Fibroblast of skin of left biceps (primary cell): ENCODE data around the gene STAMBPL1.

Experiments used
- DNase-seq, 2 experiments: peaks; one replicate each; pipeline ENCODE4 v3.0.0-alpha.2; 2013; ENCODE audit warnings: low read depth in 2 of 2

STAMBPL1 gene

GRCh38 chr10:88857831-88858230 lies 22.2 kb upstream of the STAMBPL1 start:
- DNase-seq: no peak

GRCh38 chr10:88858491-88858890 lies 21.6 kb upstream of the STAMBPL1 start:
- no peak for DNase-seq

- no peak for DNase-seq
Observed at GRCh38 chr10:88861036-88861435, 19.0 kb upstream of the STAMBPL1 start.

- DNase-seq: no peak
Observed at GRCh38 chr10:88865281-88865876, 14.7 kb upstream of the STAMBPL1 start.

- DNase-seq: no peak
Observed at GRCh38 chr10:88866454-88866853, 13.6 kb upstream of the STAMBPL1 start.

- no peak for DNase-seq
Observed at GRCh38 chr10:88870089-88870488, 10.0 kb upstream of the STAMBPL1 start.

- no peak for DNase-seq
Observed at GRCh38 chr10:88873757-88874156, 6.3 kb upstream of the STAMBPL1 start.

- no peak for DNase-seq
Observed at GRCh38 chr10:88874281-88874680, 5.8 kb upstream of the STAMBPL1 start.

- no peak for DNase-seq
Observed at GRCh38 chr10:88875081-88875480, 5.0 kb upstream of the STAMBPL1 start.

GRCh38 chr10:88877298-88877697 lies 2.7 kb upstream of the STAMBPL1 start:
- no peak for DNase-seq

GRCh38 chr10:88880282-88881076 lies 434 bp downstream of the STAMBPL1 start:
- no peak for DNase-seq

- no peak for DNase-seq
Observed at GRCh38 chr10:88881320-88881719, 1.3 kb downstream of the STAMBPL1 start.

- DNase-seq: no peak
Observed at GRCh38 chr10:88881922-88882645, 2.0 kb downstream of the STAMBPL1 start.

- DNase-seq: peak in 1 of 2 experiments; percentile 44
Observed at GRCh38 chr10:88882646-88883447, 2.8 kb downstream of the STAMBPL1 start.

- DNase-seq: no peak
Observed at GRCh38 chr10:88883448-88883809, 3.4 kb downstream of the STAMBPL1 start.

GRCh38 chr10:88886557-88886956 lies 6.5 kb downstream of the STAMBPL1 start:
- no peak for DNase-seq

- no peak for DNase-seq
Observed at GRCh38 chr10:88888810-88889445, 8.9 kb downstream of the STAMBPL1 start.

- no peak for DNase-seq
Observed at GRCh38 chr10:88889559-88890337, 9.7 kb downstream of the STAMBPL1 start.

- DNase-seq: no peak
Observed at GRCh38 chr10:88890681-88891381, 10.8 kb downstream of the STAMBPL1 start.
